GM23338 (cell line): Measurements from ENCODE around the gene LRRC27. TPM values are rescaled to one million over a fixed set of nuclear protein-coding genes. Genes with fewer than 3 reads are reported as not detected.

Experiments
- ATAC-seq: fragments of 200-7000 bp; cut with Tn5 transposase; 3 replicates; pipeline ENCODE4 v1.9.1; 2020
- DNase-seq: peaks from one replicate; pipeline ENCODE4 v3.0.0-alpha.2; 2015; ENCODE audit warnings: low spot score
- H2AFZ ChIP-seq: fragments of 200-600 bp; sonication (generic); 2 replicates; pipeline ENCODE4 v1.8.0; 2016; ENCODE audit warnings: antibody characterized with exemption, mild to moderate bottlenecking, moderate library complexity
- H3F3A ChIP-seq: fragments of 200-600 bp; sonication (generic); replicated peaks from 2 replicates; pipeline ENCODE4 v1.8.0; 2017; ENCODE audit warnings: antibody characterized with exemption, mixed run types, low read depth
- H3K27ac ChIP-seq: fragments of 200-600 bp; sonication (generic); 2 replicates; pipeline ENCODE4 v1.6.1; 2016; ENCODE audit warnings: low read depth
- H3K27me3 ChIP-seq: fragments of 200-600 bp; sonication (generic); 2 replicates; pipeline ENCODE4 v1.8.0; 2016; ENCODE audit warnings: mild to moderate bottlenecking, mixed run types, moderate library complexity; ENCODE audit not compliant: insufficient read depth
- H3K36me3 ChIP-seq: fragments of 200-600 bp; sonication (generic); 2 replicates; pipeline ENCODE4 v1.8.0; 2016; ENCODE audit warnings: mild to moderate bottlenecking; ENCODE audit not compliant: insufficient read depth
- H3K4me1 ChIP-seq: fragments of 200-600 bp; sonication (generic); 2 replicates; pipeline ENCODE4 v1.8.0; 2016; ENCODE audit warnings: mild to moderate bottlenecking, moderate library complexity; ENCODE audit not compliant: insufficient read depth
- H3K4me2 ChIP-seq: fragments of 200-600 bp; sonication (generic); 2 replicates; pipeline ENCODE4 v1.7.1; 2017; ENCODE audit warnings: mixed run types
- H3K4me3 ChIP-seq: fragments of 200-600 bp; sonication (generic); 2 replicates; pipeline ENCODE4 v1.6.1; 2016; ENCODE audit warnings: mixed run types
- H3K79me2 ChIP-seq: fragments of 200-600 bp; sonication (generic); replicated peaks from 2 replicates; pipeline ENCODE4 v1.8.0; 2017; ENCODE audit warnings: mild to moderate bottlenecking; ENCODE audit not compliant: insufficient read depth
- H3K9me2 ChIP-seq: fragments of 200-600 bp; sonication (generic); 2 replicates; pipeline ENCODE4 v1.8.0; 2017; ENCODE audit not compliant: insufficient read depth
- H4K20me1 ChIP-seq: fragments of 200-600 bp; sonication (generic); replicated peaks from 2 replicates; pipeline ENCODE4 v1.8.0; 2017; ENCODE audit warnings: mild to moderate bottlenecking; ENCODE audit not compliant: insufficient read depth
- H3K27ac Mint-ChIP-seq: 2 replicates; pipeline ENCODE4 v1.8.0; 2020; ENCODE audit warnings: inconsistent platforms, mild to moderate bottlenecking, moderate library complexity, mixed read lengths
- H3K27me3 Mint-ChIP-seq: 3 replicates; pipeline ENCODE4 v1.8.0; 2022; ENCODE audit warnings: low read depth, mild to moderate bottlenecking, moderate library complexity, mixed read lengths, inconsistent platforms; ENCODE audit not compliant: insufficient read depth, poor library complexity
- H3K36me3 Mint-ChIP-seq: 3 replicates; pipeline ENCODE4 v1.8.0; 2021; ENCODE audit warnings: low read depth, mild to moderate bottlenecking, inconsistent platforms, moderate library complexity, mixed read lengths
- H3K4me1 Mint-ChIP-seq: 3 replicates; pipeline ENCODE4 v1.8.0; 2020; ENCODE audit warnings: mild to moderate bottlenecking, inconsistent platforms, mixed read lengths
- H3K4me3 Mint-ChIP-seq: 3 replicates; pipeline ENCODE4 v1.8.0; 2021; ENCODE audit warnings: moderate library complexity, mild to moderate bottlenecking, inconsistent platforms, mixed read lengths
- H3K9me3 Mint-ChIP-seq: 3 replicates; pipeline ENCODE4 v1.8.0; 2020; ENCODE audit warnings: moderate library complexity, mild to moderate bottlenecking, inconsistent platforms, mixed read lengths
- CREB1 ChIP-seq: fragments of 250-450 bp; sonication (Bioruptor Pico); IDR thresholded peaks from 2 replicates; pipeline ENCODE4 v1.5.0; 2020; ENCODE audit warnings: low read depth, mild to moderate bottlenecking, moderate library complexity
- EZH2 ChIP-seq: fragments of 200-600 bp; sonication (generic); IDR thresholded peaks from one replicate; pipeline ENCODE4 v1.8.0; 2017; ENCODE audit warnings: antibody characterized with exemption, mild to moderate bottlenecking, low read depth; ENCODE audit not compliant: unreplicated experiment
- EZH2phosphoT487 ChIP-seq: fragments of 200-600 bp; sonication (generic); IDR thresholded peaks from one replicate; pipeline ENCODE4 v1.8.1; 2018; ENCODE audit warnings: antibody characterized with exemption; ENCODE audit not compliant: unreplicated experiment
- JUNB ChIP-seq: IDR thresholded peaks from one replicate; pipeline ENCODE4 v1.6.1; 2016; ENCODE audit warnings: antibody characterized with exemption; ENCODE audit not compliant: unreplicated experiment
- NANOG ChIP-seq: IDR thresholded peaks from 2 replicates; pipeline ENCODE4 v1.6.1; 2016; ENCODE audit warnings: antibody characterized with exemption, borderline replicate concordance
- POLR2AphosphoS5 ChIP-seq: IDR thresholded peaks from 2 replicates; pipeline ENCODE4 v1.6.1; 2016; ENCODE audit warnings: antibody characterized with exemption, low read depth
- REST ChIP-seq: IDR thresholded peaks from one replicate; pipeline ENCODE4 v1.6.1; 2018; ENCODE audit warnings: antibody characterized with exemption; ENCODE audit not compliant: unreplicated experiment
- STAT1 ChIP-seq: IDR thresholded peaks from one replicate; pipeline ENCODE4 v1.6.1; 2016; ENCODE audit warnings: antibody characterized with exemption; ENCODE audit not compliant: unreplicated experiment
- ZNF114 ChIP-seq: fragments of 250-450 bp; sonication (Bioruptor Pico); IDR thresholded peaks from 2 replicates; pipeline ENCODE4 v1.5.0; 2020; ENCODE audit warnings: mild to moderate bottlenecking, moderate library complexity
- ZNF331 ChIP-seq: fragments of 250-450 bp; sonication (Bioruptor Pico); IDR thresholded peaks from 2 replicates; pipeline ENCODE4 v1.5.0; 2020; ENCODE audit warnings: low read depth, mild to moderate bottlenecking, moderate library complexity
- polyA plus RNA-seq: library from polyadenylated mRNA; unstranded; fragments of >200 nt; fragmentation: Nextera tagmentation; extraction: Ambion mirVana; gene quantifications from 2 replicates; pipeline ENCODE4 v1.2.1, GENCODE V29; 2016
- total RNA-seq: library from RNA; depleted of rRNA; stranded (reverse); fragments of >200 nt; shearing (Covaris generic); gene quantifications from 2 replicates; pipeline ENCODE4 v1.2.3, GENCODE V29; 2014
- TF ChIP-seq, protein P1 (sequence below): fragments of 250-450 bp; sonication (Bioruptor Pico); IDR thresholded peaks from 2 replicates; pipeline ENCODE4 v1.5.0; 2020; ENCODE audit warnings: mild to moderate bottlenecking, moderate library complexity
- TF ChIP-seq, protein P2 (sequence below), 2 experiments: fragments of 200-600 bp in 1 of 2; sonication (generic) in 1 of 2; conservative IDR thresholded peaks; 2 replicates each; pipeline versions ENCODE4 v1.5.1 to v1.6.1; 2016 to 2017; ENCODE audit warnings: antibody characterized with exemption in 2 of 2, low read depth in 2 of 2, mild to moderate bottlenecking in 2 of 2, moderate library complexity in 1 of 2
- TF ChIP-seq, protein P3 (sequence below): IDR thresholded peaks from 2 replicates; pipeline ENCODE4 v1.6.1; 2016; ENCODE audit warnings: antibody characterized with exemption

Gene LRRC27
- total and polyA plus RNA-seq, 2 experiments from 2014 or later, result 2.9 to 3.5 TPM

GRCh38 chr10:132324186-132324585 lies 7.8 kb upstream of the LRRC27 start:
- ATAC-seq, result no peak
- no peak overlapping the region for H3K4me3 Mint-ChIP-seq
- H3K27ac ChIP-seq, result no peak overlapping the region
- TF ChIP-seq, protein P1, sequence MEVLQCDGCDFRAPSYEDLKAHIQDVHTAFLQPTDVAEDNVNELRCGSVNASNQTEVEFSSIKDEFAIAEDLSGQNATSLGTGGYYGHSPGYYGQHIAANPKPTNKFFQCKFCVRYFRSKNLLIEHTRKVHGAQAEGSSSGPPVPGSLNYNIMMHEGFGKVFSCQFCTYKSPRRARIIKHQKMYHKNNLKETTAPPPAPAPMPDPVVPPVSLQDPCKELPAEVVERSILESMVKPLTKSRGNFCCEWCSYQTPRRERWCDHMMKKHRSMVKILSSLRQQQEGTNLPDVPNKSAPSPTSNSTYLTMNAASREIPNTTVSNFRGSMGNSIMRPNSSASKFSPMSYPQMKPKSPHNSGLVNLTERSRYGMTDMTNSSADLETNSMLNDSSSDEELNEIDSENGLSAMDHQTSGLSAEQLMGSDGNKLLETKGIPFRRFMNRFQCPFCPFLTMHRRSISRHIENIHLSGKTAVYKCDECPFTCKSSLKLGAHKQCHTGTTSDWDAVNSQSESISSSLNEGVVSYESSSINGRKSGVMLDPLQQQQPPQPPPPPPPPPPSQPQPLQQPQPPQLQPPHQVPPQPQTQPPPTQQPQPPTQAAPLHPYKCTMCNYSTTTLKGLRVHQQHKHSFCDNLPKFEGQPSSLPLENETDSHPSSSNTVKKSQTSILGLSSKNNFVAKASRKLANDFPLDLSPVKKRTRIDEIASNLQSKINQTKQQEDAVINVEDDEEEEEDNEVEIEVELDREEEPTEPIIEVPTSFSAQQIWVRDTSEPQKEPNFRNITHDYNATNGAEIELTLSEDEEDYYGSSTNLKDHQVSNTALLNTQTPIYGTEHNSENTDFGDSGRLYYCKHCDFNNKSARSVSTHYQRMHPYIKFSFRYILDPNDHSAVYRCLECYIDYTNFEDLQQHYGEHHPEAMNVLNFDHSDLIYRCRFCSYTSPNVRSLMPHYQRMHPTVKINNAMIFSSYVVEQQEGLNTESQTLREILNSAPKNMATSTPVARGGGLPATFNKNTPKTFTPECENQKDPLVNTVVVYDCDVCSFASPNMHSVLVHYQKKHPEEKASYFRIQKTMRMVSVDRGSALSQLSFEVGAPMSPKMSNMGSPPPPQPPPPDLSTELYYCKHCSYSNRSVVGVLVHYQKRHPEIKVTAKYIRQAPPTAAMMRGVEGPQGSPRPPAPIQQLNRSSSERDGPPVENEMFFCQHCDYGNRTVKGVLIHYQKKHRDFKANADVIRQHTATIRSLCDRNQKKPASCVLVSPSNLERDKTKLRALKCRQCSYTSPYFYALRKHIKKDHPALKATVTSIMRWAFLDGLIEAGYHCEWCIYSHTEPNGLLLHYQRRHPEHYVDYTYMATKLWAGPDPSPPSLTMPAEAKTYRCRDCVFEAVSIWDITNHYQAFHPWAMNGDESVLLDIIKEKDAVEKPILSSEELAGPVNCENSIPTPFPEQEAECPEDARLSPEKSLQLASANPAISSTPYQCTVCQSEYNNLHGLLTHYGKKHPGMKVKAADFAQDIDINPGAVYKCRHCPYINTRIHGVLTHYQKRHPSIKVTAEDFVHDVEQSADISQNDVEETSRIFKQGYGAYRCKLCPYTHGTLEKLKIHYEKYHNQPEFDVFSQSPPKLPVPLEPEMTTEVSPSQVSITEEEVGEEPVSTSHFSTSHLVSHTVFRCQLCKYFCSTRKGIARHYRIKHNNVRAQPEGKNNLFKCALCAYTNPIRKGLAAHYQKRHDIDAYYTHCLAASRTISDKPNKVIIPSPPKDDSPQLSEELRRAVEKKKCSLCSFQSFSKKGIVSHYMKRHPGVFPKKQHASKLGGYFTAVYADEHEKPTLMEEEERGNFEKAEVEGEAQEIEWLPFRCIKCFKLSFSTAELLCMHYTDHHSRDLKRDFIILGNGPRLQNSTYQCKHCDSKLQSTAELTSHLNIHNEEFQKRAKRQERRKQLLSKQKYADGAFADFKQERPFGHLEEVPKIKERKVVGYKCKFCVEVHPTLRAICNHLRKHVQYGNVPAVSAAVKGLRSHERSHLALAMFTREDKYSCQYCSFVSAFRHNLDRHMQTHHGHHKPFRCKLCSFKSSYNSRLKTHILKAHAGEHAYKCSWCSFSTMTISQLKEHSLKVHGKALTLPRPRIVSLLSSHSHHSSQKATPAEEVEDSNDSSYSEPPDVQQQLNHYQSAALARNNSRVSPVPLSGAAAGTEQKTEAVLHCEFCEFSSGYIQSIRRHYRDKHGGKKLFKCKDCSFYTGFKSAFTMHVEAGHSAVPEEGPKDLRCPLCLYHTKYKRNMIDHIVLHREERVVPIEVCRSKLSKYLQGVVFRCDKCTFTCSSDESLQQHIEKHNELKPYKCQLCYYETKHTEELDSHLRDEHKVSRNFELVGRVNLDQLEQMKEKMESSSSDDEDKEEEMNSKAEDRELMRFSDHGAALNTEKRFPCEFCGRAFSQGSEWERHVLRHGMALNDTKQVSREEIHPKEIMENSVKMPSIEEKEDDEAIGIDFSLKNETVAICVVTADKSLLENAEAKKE (CRISPR knock-in tag), result no peak
- TF ChIP-seq REST (no peak), STAT1 (no peak), JUNB (no peak), EZH2phosphoT487 (no peak), EZH2 (no peak), ZNF331 (CRISPR knock-in tag) (no peak), CREB1 (CRISPR knock-in tag) (no peak), ZNF114 (CRISPR knock-in tag) (no peak), NANOG (no peak), POLR2AphosphoS5 (no peak)
- TF ChIP-seq, protein P2, sequence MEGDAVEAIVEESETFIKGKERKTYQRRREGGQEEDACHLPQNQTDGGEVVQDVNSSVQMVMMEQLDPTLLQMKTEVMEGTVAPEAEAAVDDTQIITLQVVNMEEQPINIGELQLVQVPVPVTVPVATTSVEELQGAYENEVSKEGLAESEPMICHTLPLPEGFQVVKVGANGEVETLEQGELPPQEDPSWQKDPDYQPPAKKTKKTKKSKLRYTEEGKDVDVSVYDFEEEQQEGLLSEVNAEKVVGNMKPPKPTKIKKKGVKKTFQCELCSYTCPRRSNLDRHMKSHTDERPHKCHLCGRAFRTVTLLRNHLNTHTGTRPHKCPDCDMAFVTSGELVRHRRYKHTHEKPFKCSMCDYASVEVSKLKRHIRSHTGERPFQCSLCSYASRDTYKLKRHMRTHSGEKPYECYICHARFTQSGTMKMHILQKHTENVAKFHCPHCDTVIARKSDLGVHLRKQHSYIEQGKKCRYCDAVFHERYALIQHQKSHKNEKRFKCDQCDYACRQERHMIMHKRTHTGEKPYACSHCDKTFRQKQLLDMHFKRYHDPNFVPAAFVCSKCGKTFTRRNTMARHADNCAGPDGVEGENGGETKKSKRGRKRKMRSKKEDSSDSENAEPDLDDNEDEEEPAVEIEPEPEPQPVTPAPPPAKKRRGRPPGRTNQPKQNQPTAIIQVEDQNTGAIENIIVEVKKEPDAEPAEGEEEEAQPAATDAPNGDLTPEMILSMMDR (conservative IDR thresholded peaks at IDR 0.05; ENCODE audit: low read depth in 2 of 2), result no peak
- TF ChIP-seq, protein P3, sequence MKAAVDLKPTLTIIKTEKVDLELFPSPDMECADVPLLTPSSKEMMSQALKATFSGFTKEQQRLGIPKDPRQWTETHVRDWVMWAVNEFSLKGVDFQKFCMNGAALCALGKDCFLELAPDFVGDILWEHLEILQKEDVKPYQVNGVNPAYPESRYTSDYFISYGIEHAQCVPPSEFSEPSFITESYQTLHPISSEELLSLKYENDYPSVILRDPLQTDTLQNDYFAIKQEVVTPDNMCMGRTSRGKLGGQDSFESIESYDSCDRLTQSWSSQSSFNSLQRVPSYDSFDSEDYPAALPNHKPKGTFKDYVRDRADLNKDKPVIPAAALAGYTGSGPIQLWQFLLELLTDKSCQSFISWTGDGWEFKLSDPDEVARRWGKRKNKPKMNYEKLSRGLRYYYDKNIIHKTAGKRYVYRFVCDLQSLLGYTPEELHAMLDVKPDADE, result no peak
- DNase-seq, result no peak
- H3K36me3 Mint-ChIP-seq, result peaks cover 32% of the 10 kb centered on the region
- no peaks in the 10 kb centered on the region for H3K9me2 ChIP-seq
- H3F3A ChIP-seq, result no peaks in the 10 kb centered on the region
- peaks cover 29% of the 10 kb centered on the region for H3K79me2 ChIP-seq
- no peak overlapping the region for H3K27ac Mint-ChIP-seq
- H3K27me3 ChIP-seq, result no peaks in the 10 kb centered on the region
- H4K20me1 ChIP-seq, result no peaks in the 10 kb centered on the region; the same call in none of the 2 replicates
- H3K27me3 Mint-ChIP-seq, result peaks cover 1% of the 10 kb centered on the region
- no peak overlapping the region for H2AFZ ChIP-seq
- no peak overlapping the region for H3K4me2 ChIP-seq
- no peaks in the 10 kb centered on the region for H3K9me3 Mint-ChIP-seq
- H3K4me1 ChIP-seq, result 0 out of 2 replicates have a peak, but pooled peaks cover 1% of the 10 kb centered on the region
- no peak overlapping the region for H3K4me3 ChIP-seq
- H3K4me1 Mint-ChIP-seq, result peaks cover 8% of the 10 kb centered on the region; the same call in 2 of the 3 replicates
- no peaks in the 10 kb centered on the region for H3K36me3 ChIP-seq
